NCI-H146 (cell line): ENCODE measurements around the gene HK1.

ENCODE experiments used
- DNase-seq: peaks from one replicate; lab custom pipeline; 2025; lab: John Stamatoyannopoulos, UW

Gene HK1

GRCh38 chr10:69375307-69376151 is 97.2 kb downstream of the HK1 start:
- no peak for DNase-seq

- no peak for DNase-seq
Measured at GRCh38 chr10:69376662-69377061, 98.4 kb downstream of the HK1 start.

GRCh38 chr10:69377191-69377590 is 98.9 kb downstream of the HK1 start:
- DNase-seq, result no peak

- no peak for DNase-seq
Measured at GRCh38 chr10:69377933-69378332, 99.6 kb downstream of the HK1 start.

- no peak for DNase-seq
Measured at GRCh38 chr10:69379800-69380199, 101.5 kb downstream of the HK1 start.

GRCh38 chr10:69382382-69383117 is 104.3 kb downstream of the HK1 start:
- no peak for DNase-seq

GRCh38 chr10:69383558-69383957 is 105.3 kb downstream of the HK1 start:
- DNase-seq, result no peak

GRCh38 chr10:69384320-69384719 is 106.0 kb downstream of the HK1 start:
- DNase-seq, result no peak

GRCh38 chr10:69385454-69386350 is 107.4 kb downstream of the HK1 start:
- DNase-seq, result no peak

- DNase-seq, result no peak
Measured at GRCh38 chr10:69387500-69387899, 109.2 kb downstream of the HK1 start.

- DNase-seq, result no peak
Measured at GRCh38 chr10:69388488-69388887, 110.2 kb downstream of the HK1 start.

GRCh38 chr10:69389827-69390490 is 111.7 kb downstream of the HK1 start:
- DNase-seq, result no peak

- DNase-seq, result no peak
Measured at GRCh38 chr10:69391158-69391557, 112.9 kb downstream of the HK1 start.

- DNase-seq, result peak; percentile 81
Measured at GRCh38 chr10:69392481-69393000, 114.2 kb downstream of the HK1 start.

- DNase-seq, result no peak
Measured at GRCh38 chr10:69394020-69394419, 115.7 kb downstream of the HK1 start.

GRCh38 chr10:69397972-69398371 is 119.7 kb downstream of the HK1 start:
- no peak for DNase-seq

GRCh38 chr10:69398466-69398865 is 120.2 kb downstream of the HK1 start:
- no peak for DNase-seq

- no peak for DNase-seq
Measured at GRCh38 chr10:69400936-69401335, 122.6 kb downstream of the HK1 start.

GRCh38 chr10:69401416-69401815 is 123.1 kb downstream of the HK1 start:
- no peak for DNase-seq

GRCh38 chr10:69402386-69402785 is 124.1 kb downstream of the HK1 start:
- no peak for DNase-seq

- no peak for DNase-seq
Measured at GRCh38 chr10:69403066-69403465, 124.8 kb downstream of the HK1 start.

GRCh38 chr10:69403519-69403918 is 125.2 kb downstream of the HK1 start:
- no peak for DNase-seq
